Uterus (tissue), 2 donors: Measurements from ENCODE around the gene TCF12.

Source experiments
- CTCF ChIP-seq, 4 experiments: fragments of 200-600 bp in 2 of 4; fragments of 450-650 bp in 2 of 4; sonication (generic) in 2 of 4; IDR thresholded peaks; one replicate each; pipeline ENCODE4 v1.5.1; 2016 to 2019; ENCODE audit warnings: antibody characterized with exemption in 4 of 4, mild to moderate bottlenecking in 2 of 4, moderate library complexity in 1 of 4
- POLR2A ChIP-seq, 2 donors: fragments of 450-650 bp; IDR thresholded peaks; one replicate each; pipeline ENCODE4 v1.6.1; 2016; ENCODE audit warnings: antibody characterized with exemption in 2 of 2, mild to moderate bottlenecking in 1 of 2, moderate library complexity in 1 of 2

GRCh38 chr15:57321485-57321884, 403.0 kb downstream of the TCF12 start:
- TF ChIP-seq CTCF (IDR thresholded peaks at IDR 0.05) (no peak), POLR2A (IDR thresholded peaks at IDR 0.05) (no peak)
